ENCODE results near the gene OPHN1.
A peak's percentile ranks its signal among the peaks of the same experiment; 100 is the strongest.

Gene OPHN1

DNA sequence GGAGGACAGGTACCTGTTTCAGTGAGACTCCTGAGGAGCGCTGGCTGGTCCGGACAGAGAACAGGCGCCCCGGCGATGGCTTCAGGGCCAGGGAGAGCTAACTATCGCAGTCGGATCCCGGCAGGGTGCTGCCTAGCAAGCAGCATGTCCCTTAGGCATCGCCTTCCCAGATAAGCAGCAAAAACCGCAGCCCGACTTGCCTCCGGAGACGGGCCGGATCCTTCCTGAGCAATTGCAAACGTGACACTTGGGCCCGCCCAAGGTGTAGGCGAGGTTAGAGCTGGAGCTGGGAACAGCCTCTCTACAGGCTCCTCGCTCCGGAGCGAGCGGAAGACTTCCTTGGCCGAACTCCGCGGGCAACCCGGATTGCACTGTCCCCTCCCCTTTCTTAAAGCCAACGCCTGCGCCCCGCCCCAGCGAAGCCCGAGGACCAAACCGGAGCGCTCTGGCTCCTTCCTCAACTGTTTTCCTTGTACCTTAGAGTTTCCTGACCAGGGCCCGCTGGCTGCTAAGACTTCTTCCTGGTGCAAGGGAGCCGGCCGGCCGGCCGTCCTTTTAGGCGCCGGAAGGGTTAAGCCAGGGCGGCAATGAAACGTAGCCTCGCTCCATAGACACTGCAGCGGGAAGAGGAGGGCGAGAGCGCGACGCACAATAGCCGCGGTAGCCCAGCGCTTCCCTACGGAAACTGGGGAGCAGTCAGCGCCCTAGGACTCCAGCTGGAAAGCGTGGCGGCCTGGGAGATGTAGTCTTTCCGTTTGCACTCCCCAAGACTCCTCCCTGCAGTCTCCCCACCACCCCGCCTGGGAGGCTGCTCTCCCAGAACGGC, at the start of gene OPHN1:
Gene OPHN1 (minus strand): TSS at position 341 of the 826 bp plus-strand sequence. CDS start 475 bp downstream, outside the sequence.
- DNase-seq: no peak

DNA sequence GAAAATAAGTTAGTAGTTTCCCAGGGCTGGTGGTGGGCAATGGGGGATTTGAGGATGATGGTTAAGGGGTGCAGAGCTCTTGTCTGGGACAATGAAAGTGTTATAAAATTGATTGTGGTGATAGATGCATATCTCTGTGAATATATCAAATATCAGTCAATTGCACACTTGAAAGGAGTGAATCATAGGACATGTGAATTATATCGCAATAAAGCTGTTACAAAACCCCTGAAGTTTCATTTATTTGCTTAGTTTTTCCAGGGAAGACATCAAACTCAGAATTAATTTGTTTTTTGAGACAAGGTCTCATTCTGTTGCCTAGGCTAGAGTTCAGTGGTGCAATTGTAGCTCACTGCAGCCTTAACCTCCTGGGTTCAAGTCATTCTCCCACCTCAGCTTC, 47.7 kb upstream of the OPHN1 start:
- DNase-seq: no peak

DNA sequence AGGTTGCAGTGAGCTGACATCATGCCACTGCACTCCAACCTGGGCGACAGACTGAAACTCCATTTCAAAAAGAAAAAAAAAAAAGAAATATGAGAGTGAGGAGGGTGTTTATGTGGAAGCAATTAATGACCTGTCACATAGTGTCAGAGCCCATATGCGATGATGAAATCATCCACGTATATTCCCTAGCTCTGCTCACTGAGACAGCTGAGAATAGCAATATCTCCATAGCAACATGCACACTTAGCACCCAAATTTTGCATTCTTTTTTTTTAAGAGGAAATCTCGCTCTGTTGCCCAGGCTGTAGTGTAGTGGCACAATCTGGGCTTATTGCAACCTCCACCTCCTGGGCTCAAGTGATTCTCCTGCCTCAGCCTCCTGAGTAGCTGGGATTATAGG, 31.5 kb upstream of the OPHN1 start:
- no peak for DNase-seq

- DNase-seq: no peak
These were observed 30.6 kb upstream of the OPHN1 start for GRCh38 chrX:68463880-68464279.

DNA sequence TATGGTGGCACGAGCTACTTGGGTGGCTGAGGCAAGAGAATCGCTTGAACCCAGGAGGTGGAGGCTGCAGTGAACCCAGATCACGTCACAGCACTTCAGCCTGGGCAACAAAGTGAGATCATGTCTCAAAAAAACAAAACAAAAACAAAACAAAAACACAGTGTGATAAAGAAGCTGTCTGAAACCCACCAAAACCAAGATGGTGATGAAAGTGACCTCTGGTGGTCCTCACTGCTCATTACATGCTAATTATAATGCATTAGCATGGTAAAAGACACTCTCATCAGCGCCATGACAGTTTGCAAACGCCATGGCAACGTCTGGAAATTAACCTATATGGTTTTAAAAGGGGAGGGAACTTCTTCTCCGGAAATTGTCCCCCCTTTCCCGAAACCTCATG, 29.4 kb upstream of the OPHN1 start:
- no peak for DNase-seq

DNA sequence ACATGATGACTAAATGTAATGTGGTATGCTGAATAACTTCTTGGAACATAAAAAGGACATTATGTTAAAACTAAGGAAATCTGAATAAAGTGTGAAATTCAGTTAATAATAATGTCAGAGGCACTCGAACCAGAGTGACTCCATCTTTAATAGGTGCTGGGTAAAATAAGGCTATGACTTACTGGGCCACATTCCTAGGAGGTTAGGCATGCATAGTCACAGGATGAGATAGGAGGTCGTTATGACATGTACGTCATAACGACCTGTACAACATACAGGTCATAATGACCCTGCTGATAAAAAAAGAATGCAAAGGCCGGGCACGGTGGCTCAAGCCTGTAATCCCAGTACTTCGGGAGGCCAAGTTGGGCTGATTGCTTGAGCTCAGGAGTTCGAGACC, 28.9 kb upstream of the OPHN1 start:
- no peak for DNase-seq

DNA sequence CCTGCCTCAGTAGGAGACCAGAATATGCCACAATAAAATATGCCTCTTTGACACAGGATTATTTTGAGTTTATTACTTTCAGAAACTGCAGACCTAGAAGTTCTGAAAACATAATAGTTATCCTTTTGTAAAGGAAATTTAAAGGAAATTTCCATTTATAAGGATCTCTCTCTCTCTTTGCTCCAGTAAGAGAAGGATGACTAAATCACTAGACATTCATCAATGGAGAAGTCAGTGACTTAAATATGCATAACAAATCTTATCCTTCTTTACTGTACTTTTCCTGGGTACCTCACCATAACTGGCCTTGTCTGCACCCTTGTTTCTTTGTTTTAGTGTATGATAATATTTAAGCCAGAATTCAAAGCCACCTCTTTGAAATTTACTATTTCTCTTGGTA, 28.3 kb upstream of the OPHN1 start:
- no peak for DNase-seq

DNA sequence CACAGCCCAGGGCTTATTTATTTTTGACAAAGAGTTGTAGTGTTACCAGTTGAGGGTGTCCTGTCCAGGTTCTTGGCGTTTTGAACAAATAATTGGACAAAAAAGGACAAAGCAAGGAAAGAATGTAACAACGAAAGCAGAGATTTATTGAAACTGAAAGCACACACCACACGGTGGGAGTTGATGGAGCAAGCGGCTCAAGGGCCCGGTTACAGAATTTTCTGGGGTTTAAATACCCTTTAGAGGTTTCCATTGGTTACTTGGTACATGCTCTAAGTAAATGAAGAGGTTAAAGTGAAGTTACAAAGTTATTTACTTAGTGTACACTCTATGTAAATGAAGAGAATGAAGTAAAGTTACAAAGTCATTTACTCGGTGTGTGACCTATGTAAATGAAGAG, 27.8 kb upstream of the OPHN1 start:
- DNase-seq: no peak

- no peak for DNase-seq
These were observed 21.8 kb upstream of the OPHN1 start for GRCh38 chrX:68455151-68455510.

DNA sequence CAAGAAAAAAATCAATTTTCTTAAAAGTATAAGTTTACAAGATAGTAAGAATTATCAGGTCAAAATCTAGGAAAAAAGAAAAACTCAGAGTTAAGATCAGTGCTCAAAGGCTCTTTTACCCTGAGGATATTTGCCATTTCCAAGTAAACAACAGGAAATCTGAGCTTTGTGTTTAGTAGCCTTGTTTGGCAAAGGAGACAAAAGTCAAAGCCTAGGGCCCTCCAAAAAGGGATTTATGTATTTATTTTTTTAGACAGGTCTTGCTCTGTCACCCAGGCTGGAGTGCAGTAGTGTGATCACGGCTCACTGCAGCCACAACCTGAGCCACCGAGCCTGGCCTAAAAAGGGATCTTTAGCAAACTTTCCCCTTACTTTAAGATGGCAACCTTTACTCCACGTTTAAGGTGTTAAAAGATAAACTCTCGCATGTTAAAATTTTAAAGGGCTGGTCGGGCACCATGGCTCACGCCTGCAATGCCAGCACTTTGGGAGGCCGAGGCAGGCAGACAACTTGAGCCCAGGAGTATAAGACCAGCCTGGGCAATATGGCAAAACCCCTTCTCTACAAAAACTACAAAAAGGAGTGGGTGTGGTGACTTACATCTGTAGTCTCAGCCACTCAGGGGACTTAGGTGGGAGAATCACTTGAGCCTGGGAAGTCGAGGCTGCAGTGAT, 21.3 kb upstream of the OPHN1 start:
- DNase-seq: no peak

GRCh38 chrX:68451720-68452119, 18.4 kb upstream of the OPHN1 start:
- no peak for DNase-seq

DNA sequence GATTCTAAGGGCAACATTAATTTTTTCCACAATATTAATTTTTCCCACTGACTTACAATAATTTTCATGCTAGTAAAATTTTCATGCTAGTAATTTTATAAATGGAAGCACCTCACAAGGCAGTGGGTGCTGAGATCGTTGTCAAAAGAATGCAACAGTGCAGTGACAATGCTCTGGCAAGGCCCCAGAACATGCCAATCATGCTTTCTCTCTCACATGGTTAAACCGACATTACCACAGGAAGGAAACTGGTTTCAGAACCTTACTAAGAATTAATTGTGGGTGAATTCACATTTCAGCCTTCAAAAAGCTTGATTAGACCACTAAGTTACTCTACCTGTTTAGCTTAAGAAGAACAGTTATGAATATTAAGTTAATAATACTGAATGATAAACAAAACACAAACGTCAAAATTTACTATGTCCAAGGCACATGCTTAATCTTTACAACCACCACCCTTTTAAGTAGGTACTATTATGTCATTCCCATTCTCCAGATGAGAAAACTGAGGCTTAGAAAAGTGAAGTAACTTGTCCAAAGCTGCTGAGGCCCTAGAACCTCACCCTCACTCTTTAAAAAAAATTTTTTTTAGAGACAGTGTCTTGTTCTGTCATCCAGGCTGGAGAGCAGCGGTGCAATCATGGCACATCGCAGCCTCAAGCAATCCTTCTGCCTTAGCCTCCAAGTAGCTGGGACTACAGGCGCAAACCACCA, 10.0 kb upstream of the OPHN1 start:
- DNase-seq: peak; percentile 0

GRCh38 chrX:68440940-68441339, 7.6 kb upstream of the OPHN1 start:
- DNase-seq: no peak

DNA sequence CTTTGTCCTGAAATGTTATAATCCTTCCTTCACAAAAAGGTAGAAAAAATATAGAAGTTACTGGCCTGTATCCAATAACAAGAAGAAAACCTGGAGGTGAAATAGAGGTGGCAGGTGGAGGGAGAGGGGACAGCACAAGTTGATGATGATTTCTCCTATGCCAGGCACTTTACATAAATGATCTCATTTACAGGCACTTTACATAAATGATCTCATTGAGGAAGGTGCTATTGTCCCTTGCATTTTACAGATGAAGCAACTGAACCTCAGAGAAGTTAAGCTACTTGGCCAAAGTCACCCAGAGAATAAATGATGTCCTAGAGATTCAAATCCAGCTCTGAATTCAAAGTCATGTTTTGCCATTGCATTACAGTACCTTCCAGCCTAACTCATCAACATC, 7.1 kb upstream of the OPHN1 start:
- no peak for DNase-seq

GRCh38 chrX:68439341-68439740, 6.0 kb upstream of the OPHN1 start:
- DNase-seq: no peak

DNA sequence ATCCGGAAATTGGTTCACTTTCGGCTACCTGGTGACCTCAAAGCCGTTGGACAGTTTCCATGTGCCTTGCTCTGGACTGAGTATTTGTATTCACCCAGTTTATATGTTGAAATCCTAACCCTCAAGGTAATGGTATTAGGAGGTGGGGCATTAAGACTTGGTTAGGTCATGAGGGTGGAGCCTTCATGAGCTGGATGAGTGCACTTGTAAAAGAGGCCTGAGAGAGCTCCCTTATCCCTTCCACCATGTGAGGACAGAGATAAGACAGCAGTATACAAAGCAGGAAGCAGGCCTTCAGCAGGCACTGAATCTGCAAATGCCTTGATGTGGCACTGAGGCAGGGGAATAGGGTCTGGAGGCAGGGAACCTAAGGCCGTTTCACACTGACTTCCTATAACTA, 5.3 kb upstream of the OPHN1 start:
- DNase-seq: no peak

GRCh38 chrX:68433981-68434299, 645 bp upstream of the OPHN1 start:
- no peak for DNase-seq

GRCh38 chrX:68432648-68433047, 647 bp downstream of the OPHN1 start:
- DNase-seq: no peak

- no peak for DNase-seq
These were observed 1.5 kb downstream of the OPHN1 start for GRCh38 chrX:68431836-68432235.

DNA sequence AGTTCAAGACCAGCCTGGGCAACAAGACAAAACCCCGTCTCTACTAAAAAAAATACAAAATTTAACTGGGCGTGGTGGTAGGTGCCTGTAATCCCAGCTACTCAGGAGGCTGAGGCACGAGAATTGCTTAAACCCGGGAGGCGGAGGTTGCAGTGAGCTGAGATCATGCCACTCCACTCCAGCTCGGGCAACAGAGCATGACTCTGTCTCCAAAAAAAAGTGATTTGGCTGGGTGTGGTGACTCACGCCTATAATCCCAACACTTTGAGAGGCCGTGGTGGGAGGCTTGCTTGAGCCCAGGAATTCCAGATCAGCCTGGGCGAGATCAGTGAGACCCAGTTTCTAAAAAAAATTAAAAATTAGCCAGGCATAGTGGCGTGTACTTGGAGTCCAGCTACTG, 4.1 kb downstream of the OPHN1 start:
- DNase-seq: no peak

DNA sequence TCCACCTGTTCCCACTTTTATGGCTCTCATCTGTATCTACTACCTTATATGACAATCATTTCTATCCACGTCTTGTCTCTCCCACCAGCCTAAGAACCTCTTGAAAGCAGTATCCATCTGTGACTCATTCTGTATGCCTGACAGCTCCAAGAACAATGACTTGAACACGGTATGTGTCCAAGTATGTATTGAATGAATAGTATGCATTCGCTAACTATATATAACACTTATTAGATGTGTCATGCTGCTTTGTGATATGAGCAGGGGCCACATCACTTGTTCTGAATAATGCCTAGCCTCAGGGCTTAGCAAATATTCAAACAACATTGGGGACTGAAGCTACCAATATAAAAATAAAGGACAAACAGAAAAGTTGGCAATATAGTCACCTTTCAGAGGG, 4.9 kb downstream of the OPHN1 start:
- DNase-seq: no peak

DNA sequence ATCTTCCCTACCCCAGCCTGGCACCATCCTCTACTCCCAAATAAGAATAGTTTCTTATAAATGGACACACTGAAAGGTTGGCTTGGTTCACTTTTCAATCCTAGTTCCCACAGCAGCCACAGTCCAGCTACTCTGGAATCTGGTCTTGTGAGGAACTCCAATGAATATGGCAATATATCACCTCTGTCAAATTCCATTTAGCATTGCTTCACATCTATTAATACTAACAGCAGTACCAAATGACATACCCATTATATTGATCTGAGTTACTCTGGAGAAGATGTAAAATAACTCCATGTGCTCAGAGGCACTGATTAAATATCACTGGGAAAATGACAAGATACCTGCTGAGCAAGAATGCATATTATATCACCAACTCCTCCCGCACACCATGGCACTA, 8.6 kb downstream of the OPHN1 start:
- DNase-seq: no peak

DNA sequence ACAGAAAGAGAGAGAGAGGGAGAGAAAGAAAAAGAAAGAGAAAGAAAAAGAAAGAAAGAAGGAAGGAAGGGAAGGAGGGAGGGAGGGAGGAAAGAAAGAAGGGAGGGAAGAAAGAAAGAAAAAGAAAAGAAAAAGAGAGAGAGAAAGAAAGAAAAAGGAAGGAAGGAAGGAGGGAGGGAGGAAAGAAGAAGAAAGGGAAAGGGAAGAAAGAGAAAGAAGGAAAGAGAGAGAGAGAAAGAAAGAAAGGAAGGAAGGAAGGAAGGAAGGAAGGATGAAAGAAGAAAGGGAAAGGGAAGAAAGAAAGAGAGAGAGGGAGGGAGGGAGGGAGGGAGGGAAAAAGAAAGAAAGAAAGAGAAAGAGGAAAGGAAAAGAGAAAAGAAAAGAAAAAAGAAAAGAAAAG, 10.8 kb downstream of the OPHN1 start:
- DNase-seq: no peak

- DNase-seq: no peak
These were observed 11.7 kb downstream of the OPHN1 start for GRCh38 chrX:68421636-68422035.

Measured in stimulated activated naive CD4-positive, alpha-beta T cell treated with Interleukin-2 at 50 U/mL for 16 hours (primary cell).